ENCODE measurements around the gene RBP5.
A peak's percentile ranks its signal among the peaks of the same experiment; 100 is the strongest.

Gene RBP5

DNA sequence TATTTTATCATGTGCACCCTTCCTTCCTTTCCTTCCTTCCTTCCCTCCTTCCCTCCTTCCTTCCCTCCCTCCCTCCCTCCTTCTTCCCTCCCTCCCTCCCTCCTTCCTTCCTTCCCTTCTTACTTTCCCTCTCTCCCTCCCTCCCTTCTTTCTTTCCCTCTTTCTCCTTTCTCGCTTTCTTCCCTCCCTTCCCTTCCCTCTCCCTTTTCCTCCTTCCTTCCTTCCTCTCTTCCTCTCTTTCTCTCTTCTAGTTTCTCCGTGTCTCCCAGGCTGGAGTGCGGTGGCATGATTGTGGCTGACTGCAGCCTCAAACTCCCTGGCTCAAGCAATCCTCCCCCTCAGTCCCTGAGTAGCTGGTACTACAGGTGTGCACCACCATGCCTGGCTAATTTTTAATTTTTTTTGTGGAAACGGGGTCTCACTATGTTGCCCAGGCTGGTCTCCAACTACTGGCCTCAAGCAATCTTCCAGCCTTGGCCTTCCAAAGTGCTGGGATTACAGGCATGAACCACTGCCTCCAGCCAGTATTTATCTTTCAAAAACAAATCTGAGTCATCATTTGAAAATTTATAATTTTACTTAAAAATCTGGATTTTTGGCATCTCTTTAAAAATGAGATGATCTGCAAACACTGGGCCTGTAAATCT, 27.5 kb downstream of the RBP5 start:
- no peak for DNase-seq

DNA sequence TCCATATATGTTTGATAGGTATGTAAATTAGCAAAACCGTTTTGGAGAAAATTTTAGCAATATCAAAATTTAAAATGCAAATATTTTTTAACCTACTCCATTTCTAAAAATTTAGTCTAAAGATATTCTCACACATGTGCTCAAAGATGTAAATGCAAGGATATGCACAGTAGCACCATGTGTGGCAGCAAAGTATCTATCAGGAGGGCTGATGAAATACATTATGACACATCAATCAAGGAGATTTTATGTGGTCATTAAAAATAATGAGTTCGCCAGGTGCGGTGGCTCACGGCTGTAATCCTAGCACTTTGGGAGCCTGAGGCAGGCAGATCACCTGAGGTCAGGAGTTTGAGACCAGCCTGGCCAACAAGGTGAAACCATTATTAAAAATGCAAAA, 28.4 kb downstream of the RBP5 start:
- DNase-seq, result no peak

- DNase-seq, result no peak
These were observed 29.2 kb downstream of the RBP5 start for GRCh38 chr12:7099290-7099996.

DNA sequence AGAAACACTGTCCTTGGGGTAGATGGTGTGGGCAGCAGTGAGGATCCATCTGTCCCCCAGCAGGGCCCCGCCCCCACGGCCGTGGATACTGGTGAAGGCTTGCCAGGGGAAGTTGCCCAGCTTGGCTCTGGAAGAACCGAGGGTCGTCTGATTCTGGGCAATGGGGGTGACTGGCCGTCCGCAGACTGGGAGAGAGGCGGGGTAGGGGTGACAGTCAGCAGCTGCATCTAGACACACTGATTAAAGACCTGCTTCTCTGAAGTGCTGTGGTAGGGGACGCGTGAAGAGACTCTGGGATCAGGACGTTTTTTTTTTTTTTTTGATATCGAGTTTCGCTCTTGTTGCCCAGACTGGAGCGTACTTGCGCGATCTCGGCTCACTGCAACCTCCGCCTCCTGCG, 31.7 kb downstream of the RBP5 start:
- DNase-seq, result no peak

DNA sequence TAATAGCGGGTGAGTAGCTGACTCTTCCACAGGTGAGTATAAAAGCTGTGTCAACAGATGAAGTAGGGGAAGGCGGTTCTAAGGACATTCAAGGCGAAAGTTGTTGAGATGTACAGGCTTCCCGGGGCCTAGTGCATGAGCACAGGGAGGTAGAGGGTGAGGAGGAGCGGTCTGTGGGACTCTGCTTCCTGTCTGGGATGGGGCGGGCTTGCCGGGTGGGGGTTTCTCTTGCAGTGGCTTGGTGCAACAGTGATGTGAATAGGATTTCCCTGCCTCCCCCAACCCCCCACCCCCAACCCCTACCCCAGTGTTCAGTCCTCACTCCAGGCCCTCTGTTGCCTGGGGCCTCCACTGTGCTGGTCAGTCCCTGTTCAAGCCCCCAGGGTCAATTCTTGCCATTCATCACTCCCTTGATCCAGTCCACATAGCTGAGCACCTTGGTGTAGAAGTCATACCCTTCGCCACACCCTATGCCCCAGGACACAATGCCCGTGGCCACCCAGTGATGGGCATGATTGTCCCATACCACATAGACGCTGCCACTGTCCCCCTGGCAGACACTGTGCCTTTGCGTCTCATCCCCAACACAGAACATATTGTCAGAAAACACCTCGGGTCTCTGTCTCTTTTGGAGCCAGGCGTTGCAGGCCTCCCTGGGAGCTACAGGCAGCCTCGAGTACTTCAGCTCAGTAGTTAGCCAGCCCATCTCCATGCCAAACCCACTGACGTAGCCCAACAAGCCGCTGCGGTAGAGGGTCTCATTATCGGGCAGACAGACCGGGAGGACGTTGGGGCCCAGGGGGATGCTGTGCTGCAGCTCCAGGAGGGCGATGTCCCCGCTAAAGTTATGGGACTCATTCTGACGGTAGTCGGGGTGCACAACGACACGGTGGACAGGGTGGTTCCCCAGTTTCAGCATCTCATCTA, 32.4 kb downstream of the RBP5 start:
- no peak for DNase-seq

GRCh38 chr12:7093892-7094291, 34.8 kb downstream of the RBP5 start:
- no peak for DNase-seq

DNA sequence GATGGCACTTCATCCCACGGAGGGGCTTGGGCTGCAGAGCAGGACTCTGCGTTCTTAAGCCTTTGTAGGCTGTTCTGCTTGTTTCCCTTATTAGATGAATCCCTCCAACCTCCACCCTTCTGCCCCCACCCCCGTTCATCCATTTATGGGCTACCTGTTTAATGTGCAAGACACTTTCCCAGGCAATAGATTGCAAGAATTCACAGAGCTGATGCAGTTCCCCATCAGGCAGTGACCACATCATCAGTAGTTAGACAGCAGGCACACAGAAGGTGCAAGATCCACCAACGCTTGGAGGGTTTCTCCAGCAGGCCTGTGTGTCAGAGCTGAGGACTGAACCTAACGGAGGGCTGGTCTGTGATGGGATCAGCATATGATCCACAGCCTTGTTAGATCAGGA, 35.2 kb downstream of the RBP5 start:
- no peak for DNase-seq

- no peak for DNase-seq
These were observed 35.7 kb downstream of the RBP5 start for GRCh38 chr12:7092986-7093460.

DNA sequence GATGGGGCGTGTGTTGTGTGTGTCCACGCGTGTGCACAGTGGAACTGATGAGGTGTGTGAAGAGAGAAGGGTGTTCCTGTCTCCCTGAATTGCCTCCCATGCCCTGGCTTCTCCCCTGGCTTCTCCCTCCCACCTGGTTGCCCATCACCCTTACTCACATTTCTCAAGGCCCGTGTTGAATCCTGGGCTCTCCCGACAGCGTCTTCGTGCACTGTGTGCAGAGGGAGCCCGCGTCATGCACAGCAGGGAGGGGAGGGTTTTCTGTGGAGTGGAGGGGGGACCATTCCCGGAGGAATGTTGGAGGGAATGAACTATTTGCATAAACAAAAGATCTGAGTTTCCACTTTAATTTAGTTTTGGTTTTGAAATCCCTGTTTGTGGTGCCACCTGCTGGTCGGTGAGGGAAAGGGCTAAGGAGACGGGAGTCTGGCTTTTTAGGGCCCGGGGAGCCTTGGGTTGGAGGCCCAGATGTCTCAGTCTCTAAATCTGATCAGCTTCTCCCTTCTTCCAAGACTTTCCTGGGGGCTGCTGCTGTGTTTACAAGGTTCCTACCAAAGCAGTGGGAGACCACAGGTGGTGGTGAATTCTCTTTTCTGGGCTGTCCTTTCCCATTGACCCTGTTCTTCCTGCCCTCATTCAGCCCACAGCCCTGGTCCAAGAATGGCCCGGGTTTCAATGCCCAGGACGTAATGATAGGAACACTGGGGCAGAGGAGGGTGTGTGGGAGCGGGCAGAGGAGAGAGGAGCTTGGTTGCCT, 36.3 kb downstream of the RBP5 start, which contains the start of gene C1R:
Gene C1R, minus strand, starts transcription at position 217 of the 757 bp plus-strand sequence. Its CDS starts 57 bp downstream, at position 160.
- peak; percentile 27 to 67 (median 55) for DNase-seq

DNA sequence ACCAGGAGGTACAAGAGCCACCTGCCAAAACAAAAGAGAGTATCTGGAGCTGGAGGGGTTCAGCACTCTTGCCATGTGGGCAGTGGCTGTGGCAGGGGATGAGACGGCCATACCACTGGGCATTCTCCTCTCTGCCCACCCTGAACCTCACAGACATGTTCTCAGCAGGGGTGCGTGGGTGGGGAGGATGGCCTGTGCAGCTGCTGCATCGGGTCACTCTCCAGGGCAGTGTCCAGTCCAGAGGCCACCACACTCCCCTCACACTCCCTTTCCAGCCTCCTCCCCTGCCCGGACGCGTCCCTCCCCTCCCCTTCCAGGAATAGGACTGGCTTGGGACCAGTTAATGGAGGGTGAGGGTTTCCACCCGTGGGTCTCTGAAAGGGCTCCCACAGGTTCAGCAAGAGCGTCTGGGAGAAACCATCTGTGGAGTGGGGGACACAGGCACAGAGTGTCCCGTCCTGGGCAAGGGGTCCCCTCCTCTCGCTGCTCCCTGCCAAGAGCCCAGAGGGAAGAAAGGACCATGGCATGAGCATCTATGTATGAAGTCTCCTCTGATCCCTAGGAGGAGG, 36.9 kb downstream of the RBP5 start:
- DNase-seq, result no peak

DNA sequence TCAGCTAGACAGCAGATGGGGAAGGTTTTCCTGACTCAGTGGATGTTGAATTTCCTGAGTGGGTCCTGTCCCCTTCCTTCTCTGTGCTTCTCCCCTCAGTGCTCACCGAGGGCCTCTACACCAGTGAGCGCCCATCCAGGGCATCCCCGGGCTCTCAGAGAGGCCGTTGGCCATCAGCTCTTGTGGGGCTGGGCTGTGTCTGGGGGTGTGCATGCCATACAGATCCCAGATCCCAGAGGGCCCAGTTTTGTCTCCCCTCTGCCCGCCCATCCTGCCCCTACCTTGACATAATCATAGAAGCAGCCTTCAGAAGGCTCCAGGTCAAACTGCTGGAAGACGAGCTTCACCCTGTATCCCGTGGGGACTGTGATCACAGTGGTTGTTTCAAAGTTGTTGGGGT, 37.5 kb downstream of the RBP5 start:
- no peak for DNase-seq

GRCh38 chr12:7090222-7090998, 38.3 kb downstream of the RBP5 start:
- DNase-seq, result no peak

GRCh38 chr12:7089196-7089871, 39.4 kb downstream of the RBP5 start:
- no peak for DNase-seq

DNA sequence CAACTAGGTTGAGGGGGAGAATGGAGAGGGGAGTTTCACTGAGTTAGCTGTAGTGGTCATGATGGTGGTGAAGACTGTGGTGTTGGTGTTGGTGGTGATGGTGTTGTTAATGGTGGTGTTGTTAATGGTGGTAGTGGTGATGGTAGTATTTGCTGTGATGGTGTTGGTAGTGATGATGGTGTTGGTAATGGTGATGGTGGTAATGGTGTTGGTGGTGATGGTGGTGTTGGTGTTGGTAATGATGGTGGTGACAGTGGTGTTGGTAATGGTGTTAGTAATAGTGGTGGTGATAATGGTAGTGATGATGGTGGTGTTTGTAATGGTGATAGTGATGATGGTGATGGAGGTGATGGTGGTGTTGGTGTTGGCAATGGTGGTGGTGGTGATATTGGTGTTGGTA, 45.6 kb downstream of the RBP5 start:
- no peak for DNase-seq

DNA sequence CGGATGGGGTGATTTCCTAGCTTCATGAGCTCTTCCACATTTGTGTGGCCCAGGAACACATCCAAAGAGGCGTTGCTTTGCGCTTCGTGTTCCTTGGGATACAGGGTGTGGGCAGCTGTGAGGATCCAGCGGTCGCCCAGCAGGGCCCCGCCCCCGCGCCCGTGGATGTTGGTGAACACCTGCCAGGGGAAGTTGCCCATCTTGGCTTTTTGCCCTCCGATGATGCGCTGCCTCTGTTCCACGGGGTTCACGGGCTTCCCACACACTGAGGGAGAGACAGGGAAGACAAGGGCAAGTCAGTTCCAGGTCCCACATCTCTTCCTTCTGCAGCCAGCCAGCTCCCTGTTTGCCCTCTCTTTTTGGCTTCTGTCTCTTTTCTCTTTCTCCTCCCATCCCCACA, 47.7 kb downstream of the RBP5 start:
- no peak for DNase-seq

DNA sequence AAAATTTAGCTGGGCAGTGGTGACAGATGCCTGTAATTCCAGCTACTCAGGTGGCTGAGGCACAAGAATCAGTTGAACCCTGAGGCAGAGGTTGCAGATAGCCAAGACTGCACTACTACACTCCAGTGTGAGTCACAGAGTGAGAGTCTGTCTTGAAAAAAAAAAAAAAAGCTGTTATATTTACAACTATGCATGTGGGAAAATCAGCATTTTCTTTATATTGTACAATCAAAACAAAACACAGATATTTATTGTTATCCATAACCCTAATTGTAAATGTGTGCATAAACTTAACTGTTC, 48.9 kb downstream of the RBP5 start:
- no peak for DNase-seq

GRCh38 chr12:7078163-7078562, 50.5 kb downstream of the RBP5 start:
- no peak for DNase-seq

- DNase-seq, result no peak
These were observed 52.2 kb downstream of the RBP5 start for GRCh38 chr12:7076493-7076892.

GRCh38 chr12:7075939-7076338, 52.8 kb downstream of the RBP5 start:
- no peak for DNase-seq

DNA sequence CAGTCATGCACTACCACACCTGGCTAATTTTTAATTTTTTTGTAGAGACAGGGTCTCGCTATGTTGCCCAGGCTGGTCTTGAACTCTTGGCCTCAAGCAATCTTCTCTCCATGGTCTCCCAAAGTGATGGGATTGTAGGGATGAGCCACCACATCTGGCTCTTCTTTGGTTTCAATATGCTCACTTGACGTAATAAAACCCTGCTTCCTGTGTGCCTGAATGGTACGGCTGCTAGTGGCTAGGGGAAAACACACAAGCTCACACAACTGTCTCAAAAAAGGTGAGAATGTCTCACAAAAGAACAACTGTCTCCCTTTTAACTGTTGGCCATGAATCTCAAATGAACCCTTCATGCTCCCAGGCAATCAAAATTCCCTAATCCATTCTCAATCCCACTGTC, 53.2 kb downstream of the RBP5 start:
- peak in 1 of 5 experiments; percentile 29 for DNase-seq

DNA sequence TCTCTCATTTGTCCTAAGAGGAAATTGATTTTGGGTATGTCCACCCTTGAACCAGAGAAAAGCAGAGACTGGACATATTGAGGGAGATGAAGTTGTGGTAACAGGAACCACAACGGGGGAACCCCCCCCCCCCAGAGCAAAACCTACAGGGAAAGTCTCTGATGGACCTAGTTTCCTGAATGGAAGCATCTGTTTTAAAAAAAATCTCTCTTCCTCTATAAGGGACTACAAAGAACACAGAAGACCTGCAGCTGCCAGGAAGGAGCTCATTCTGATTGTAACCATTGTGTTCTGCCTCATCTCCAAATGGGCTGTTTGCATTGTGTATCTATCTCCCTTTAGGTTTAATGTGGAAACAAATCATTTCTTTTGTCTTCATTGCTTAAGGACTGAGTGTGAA, 54.7 kb downstream of the RBP5 start:
- no peak for DNase-seq

Measured in T-helper 2 cell (primary cell).